Measurements from ENCODE around the gene ATP6AP2. TPM values are rescaled to one million over a fixed set of nuclear protein-coding genes. Genes with fewer than 3 reads are reported as not detected.
A peak's percentile ranks its signal among the peaks of the same experiment; 100 is the strongest.
"Not testable (repeated sequence)": the region's sequence is repeated elsewhere in the genome, so short reads cannot be mapped to it uniquely, and the experiment has no call there.

Gene ATP6AP2
- total and polyA plus RNA-seq, 2 donors (not counting 1 experiment from before 2014, with no cell fraction given), result 29.0 to 53.3 TPM

DNA sequence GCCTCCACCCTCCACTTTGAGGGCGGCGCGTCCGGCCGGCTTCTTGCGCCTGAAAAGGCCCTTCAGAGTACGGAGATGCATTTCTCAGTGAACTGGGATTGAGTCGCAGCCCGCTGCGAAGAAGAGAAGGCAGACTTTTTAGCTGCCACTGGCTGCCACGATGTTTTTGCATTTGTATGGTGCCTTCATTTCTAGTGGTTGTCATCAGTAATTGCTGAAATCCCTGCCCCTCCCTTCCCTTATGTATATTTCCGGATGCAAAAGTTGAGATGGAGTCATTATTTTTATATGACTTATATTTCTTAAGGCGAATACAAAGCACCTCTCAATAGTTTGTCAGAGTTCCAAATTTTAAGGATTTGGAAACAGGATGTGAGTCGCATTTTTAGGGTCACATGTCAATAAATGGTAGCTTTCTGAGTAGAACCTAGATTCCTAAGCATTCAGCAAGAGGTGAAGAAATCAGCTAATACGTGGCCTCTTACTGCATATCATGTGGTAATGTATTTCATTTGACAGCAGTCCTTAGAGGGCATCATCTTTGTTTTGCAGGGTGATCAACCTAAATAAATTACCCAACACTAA lies 658 bp downstream of the ATP6AP2 start:
- 3% methylated on average over 5 of the region's 15 CpGs for WGBS (ENCODE audit: insufficient coverage)
- H3K79me2 ChIP-seq (ENCODE audit: control insufficient read depth, insufficient read depth, low read length), result peaks cover 44% of the 10 kb centered on the region
- ATAC-seq (ENCODE audit: low read depth) (no peak), DNase-seq (no peak)
- peak overlapping the region; percentile 53 for H2AFZ ChIP-seq (ENCODE audit: insufficient read depth, low read depth, low read length, poor library complexity, severe bottlenecking)
- H3K27me3 ChIP-seq (replicated peaks in 1 of 4; ENCODE audit: control extremely low read depth in 1 of 4, control insufficient read depth in 3 of 4, insufficient read depth in 4 of 4, low read length in 3 of 4), result no peaks in the 10 kb centered on the region
- no peaks in the 10 kb centered on the region for H4K20me1 ChIP-seq (ENCODE audit: control insufficient read depth, insufficient read depth, low read length, poor library complexity, severe bottlenecking)
- Mint-ChIP-seq H3K27me3 (no peaks in the 10 kb centered on the region), H3K4me3 (peak overlapping the region; percentile 81), H3K9me3 (ENCODE audit: insufficient read depth) (no peaks in the 10 kb centered on the region), H3K4me1 (peaks cover 27% of the 10 kb centered on the region), H3K27ac (peak overlapping the region; percentile 67)
- H3K4me1 ChIP-seq (ENCODE audit: control insufficient read depth in 2 of 2, insufficient read depth in 2 of 2, low read length in 2 of 2), result peaks cover 8 to 14% of the 10 kb centered on the region in 2 donors
- POLR2A ChIA-PET, result interaction anchor here (1.4 kb wide), 1 partner anchor 504 kb away, joined by 6 read pairs; the partner anchor contains the start of gene USP9X
- CTCF ChIA-PET, result interaction anchor here (1.7 kb wide), 1 partner anchor 70 kb away, joined by 6 read pairs; no protein-coding TSS in a partner anchor
- no peaks in the 10 kb centered on the region for H3K9me3 ChIP-seq (ENCODE audit: control extremely low read depth in 1 of 3, control insufficient read depth in 2 of 3, insufficient read depth in 1 of 3, low read length in 2 of 3)
- peak overlapping the region; percentile 44 to 94 for H3K27ac ChIP-seq (ENCODE audit: low read length in 2 of 2)
- intact Hi-C loops (cut with micrococcal nuclease), result no loop called here
- H3K4me2 ChIP-seq (replicated peaks; ENCODE audit: low read depth, low read length, poor library complexity, severe bottlenecking), result peak overlapping the region; percentile 70
- H3K4me3 ChIP-seq (ENCODE audit: control extremely low read depth in 1 of 5, extremely low read depth in 1 of 5, insufficient read depth in 1 of 5, low read depth in 2 of 5, low read length in 4 of 5), result peak overlapping the region; percentile 16 to 74 (median 68)
- H3K9ac ChIP-seq (ENCODE audit: low read length), result peak overlapping the region; percentile 73
- TF ChIP-seq EZH2 (IDR thresholded peaks at IDR 0.05; ENCODE audit: borderline replicate concordance, insufficient read depth, low read depth, low read length, poor library complexity, severe bottlenecking), result no peak
- TF ChIP-seq, protein P1, sequence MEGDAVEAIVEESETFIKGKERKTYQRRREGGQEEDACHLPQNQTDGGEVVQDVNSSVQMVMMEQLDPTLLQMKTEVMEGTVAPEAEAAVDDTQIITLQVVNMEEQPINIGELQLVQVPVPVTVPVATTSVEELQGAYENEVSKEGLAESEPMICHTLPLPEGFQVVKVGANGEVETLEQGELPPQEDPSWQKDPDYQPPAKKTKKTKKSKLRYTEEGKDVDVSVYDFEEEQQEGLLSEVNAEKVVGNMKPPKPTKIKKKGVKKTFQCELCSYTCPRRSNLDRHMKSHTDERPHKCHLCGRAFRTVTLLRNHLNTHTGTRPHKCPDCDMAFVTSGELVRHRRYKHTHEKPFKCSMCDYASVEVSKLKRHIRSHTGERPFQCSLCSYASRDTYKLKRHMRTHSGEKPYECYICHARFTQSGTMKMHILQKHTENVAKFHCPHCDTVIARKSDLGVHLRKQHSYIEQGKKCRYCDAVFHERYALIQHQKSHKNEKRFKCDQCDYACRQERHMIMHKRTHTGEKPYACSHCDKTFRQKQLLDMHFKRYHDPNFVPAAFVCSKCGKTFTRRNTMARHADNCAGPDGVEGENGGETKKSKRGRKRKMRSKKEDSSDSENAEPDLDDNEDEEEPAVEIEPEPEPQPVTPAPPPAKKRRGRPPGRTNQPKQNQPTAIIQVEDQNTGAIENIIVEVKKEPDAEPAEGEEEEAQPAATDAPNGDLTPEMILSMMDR (IDR thresholded peaks at IDR 0.05), result no peak
- H3K36me3 ChIP-seq (replicated peaks in 1 of 2; ENCODE audit: control extremely low read depth in 1 of 2, control insufficient read depth in 1 of 2, extremely low read depth in 1 of 2, insufficient read depth in 2 of 2, low read length in 1 of 2), result no peaks in the 10 kb centered on the region

DNA sequence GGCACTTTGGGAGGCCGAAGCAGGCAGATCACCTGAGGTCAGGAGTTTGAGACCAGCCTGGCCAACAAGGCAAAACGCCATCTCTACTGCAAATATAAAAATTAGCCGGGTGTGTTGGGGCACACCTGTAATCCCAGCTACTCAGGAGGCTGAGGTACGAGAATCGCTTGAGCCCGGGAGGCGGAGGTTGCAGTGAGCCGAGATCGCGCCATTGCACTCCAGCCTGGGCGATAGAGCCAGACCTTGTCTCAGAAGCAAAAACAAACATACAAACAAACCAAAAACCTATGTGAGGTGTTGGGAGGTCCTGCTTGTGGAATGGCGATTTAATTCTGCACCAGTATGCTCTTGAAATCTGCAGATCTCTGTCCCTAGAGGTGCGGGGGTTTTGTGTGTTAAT lies 1.4 kb downstream of the ATP6AP2 start:
- H3K9me3 Mint-ChIP-seq (ENCODE audit: insufficient read depth); ATAC-seq (ENCODE audit: low read depth); intact Hi-C loops (cut with micrococcal nuclease); H2AFZ ChIP-seq (ENCODE audit: insufficient read depth, low read depth, low read length, poor library complexity, severe bottlenecking); H3K9me3 ChIP-seq (ENCODE audit: control extremely low read depth in 1 of 3, control insufficient read depth in 2 of 3, insufficient read depth in 1 of 3, low read length in 2 of 3); H3K36me3 ChIP-seq (replicated peaks in 1 of 2; ENCODE audit: control extremely low read depth in 1 of 2, control insufficient read depth in 1 of 2, extremely low read depth in 1 of 2, insufficient read depth in 2 of 2, low read length in 1 of 2); H3K27me3 Mint-ChIP-seq; H3K4me3 ChIP-seq (ENCODE audit: control extremely low read depth in 1 of 5, extremely low read depth in 1 of 5, insufficient read depth in 1 of 5, low read depth in 2 of 5, low read length in 4 of 5); H4K20me1 ChIP-seq (ENCODE audit: control insufficient read depth, insufficient read depth, low read length, poor library complexity, severe bottlenecking); H3K27me3 ChIP-seq (replicated peaks in 1 of 4; ENCODE audit: control extremely low read depth in 1 of 4, control insufficient read depth in 3 of 4, insufficient read depth in 4 of 4, low read length in 3 of 4); POLR2A ChIA-PET; DNase-seq; H3K9ac ChIP-seq (ENCODE audit: low read length); H3K27ac ChIP-seq (ENCODE audit: low read length in 2 of 2); H3K27ac Mint-ChIP-seq; CTCF ChIA-PET: not testable (repeated sequence)
- peaks cover 27% of the 10 kb centered on the region for H3K4me1 Mint-ChIP-seq
- 100% methylated on average over 3 of the region's 13 CpGs for WGBS (ENCODE audit: insufficient coverage)
- H3K4me1 ChIP-seq (ENCODE audit: control insufficient read depth in 2 of 2, insufficient read depth in 2 of 2, low read length in 2 of 2), result peaks cover 8 to 14% of the 10 kb centered on the region in 2 donors
- peak overlapping the region; percentile 70 for H3K4me2 ChIP-seq (replicated peaks; ENCODE audit: low read depth, low read length, poor library complexity, severe bottlenecking)
- H3K79me2 ChIP-seq (ENCODE audit: control insufficient read depth, insufficient read depth, low read length), result peaks cover 48% of the 10 kb centered on the region
- peak overlapping the region; percentile 81 for H3K4me3 Mint-ChIP-seq

Measured in B cell (primary cell).